Omental fat pad (tissue), 4 donors: ENCODE measurements around the gene DHFR. TPM values are rescaled to one million over a fixed set of nuclear protein-coding genes. Genes with fewer than 3 reads are reported as not detected.
"Not testable (repeated sequence)": the region's sequence is repeated elsewhere in the genome, so short reads cannot be mapped to it uniquely, and the experiment has no call there.

Experiments used
- ATAC-seq: fragments of 150-250 bp; one replicate; pipeline ENCODE4 v1.9.1; 2016; ENCODE audit warnings: mild to moderate bottlenecking, moderate library complexity; ENCODE audit not compliant: low FRiP score
- DNase-seq: peaks from one replicate; pipeline ENCODE4 v3.0.0-alpha.2; 2019; ENCODE audit warnings: low spot score
- CTCF ChIP-seq, 3 donors: fragments of 450-650 bp; IDR thresholded peaks; one replicate each; pipeline ENCODE4 v1.5.1; 2016 to 2017; ENCODE audit warnings: antibody characterized with exemption in 3 of 3, mild to moderate bottlenecking in 3 of 3, moderate library complexity in 2 of 3
- total RNA-seq, 4 donors: library from RNA; depleted of rRNA; stranded (reverse); fragments of >200 nt; gene quantifications; one replicate each; pipeline ENCODE4 v1.1.0, GENCODE V29; 2016

DHFR gene
- total RNA-seq, 4 donors from 2014 or later, result 9.1 to 12.2 (median 10.2) TPM

GRCh38 chr5:80668016-80668969 lies 13.5 kb upstream of the DHFR start:
- no peak for TF ChIP-seq CTCF (IDR thresholded peaks at IDR 0.05)
- DNase-seq (no peak), ATAC-seq (no peak)

GRCh38 chr5:80667384-80667783 lies 12.6 kb upstream of the DHFR start:
- peak; percentile 49 for ATAC-seq
- DNase-seq, result no peak
- no peak for TF ChIP-seq CTCF (IDR thresholded peaks at IDR 0.05)

DNA sequence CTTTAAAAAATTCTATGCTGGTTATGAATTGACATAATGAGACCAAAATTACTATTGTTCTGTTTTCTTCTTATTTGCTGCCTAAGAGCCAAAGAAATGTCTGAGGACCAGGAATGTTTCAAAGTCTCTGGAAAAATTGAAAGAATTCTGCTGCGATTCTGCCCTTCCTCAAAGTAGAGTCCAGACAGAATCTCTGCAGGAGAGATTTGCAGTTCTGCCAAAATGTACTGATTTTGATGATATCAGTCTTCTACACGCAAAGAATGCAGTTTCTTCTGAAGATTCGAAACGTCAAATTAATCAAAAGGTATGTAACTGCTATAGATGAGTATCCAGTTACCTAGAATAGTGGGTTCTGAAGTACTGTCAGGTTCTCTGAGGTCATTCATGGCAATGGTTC lies 10.3 kb upstream of the DHFR start:
- DNase-seq (no peak), ATAC-seq (no peak)
- TF ChIP-seq CTCF (IDR thresholded peaks at IDR 0.05), result no peak

DNA sequence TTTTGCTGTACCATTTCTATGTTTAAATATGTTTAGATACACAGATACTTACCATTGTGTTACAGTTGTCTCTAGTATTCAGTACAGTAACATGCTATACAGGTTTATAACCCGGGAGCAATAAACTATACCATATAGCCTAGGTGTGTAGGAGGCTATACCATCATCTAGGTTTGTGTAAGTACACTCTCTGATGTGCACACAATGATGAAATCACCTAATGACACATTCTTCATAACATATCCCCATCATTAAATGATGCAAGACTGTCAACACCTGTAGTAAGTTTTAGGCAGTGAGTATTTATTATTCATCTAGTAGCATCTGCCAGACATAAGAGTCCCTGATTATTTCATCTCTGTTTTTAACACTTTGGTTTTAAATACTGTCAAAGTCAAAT lies 7.3 kb upstream of the DHFR start:
- DNase-seq (no peak), ATAC-seq (no peak)
- no peak for TF ChIP-seq CTCF (IDR thresholded peaks at IDR 0.05)

- not testable (repeated sequence) for ATAC-seq, DNase-seq
Observed at GRCh38 chr5:80660661-80661060, 5.9 kb upstream of the DHFR start.

GRCh38 chr5:80659106-80659505 lies 4.3 kb upstream of the DHFR start:
- TF ChIP-seq CTCF (IDR thresholded peaks at IDR 0.05), result no peak
- ATAC-seq, result no peak
- DNase-seq, result no peak

- DNase-seq (no peak), ATAC-seq (no peak)
- TF ChIP-seq CTCF (IDR thresholded peaks at IDR 0.05), result no peak
Observed at GRCh38 chr5:80656425-80656824, 1.6 kb upstream of the DHFR start.
